GM18909 (cell line): ENCODE measurements around the gene NREP.

Experiments
- ATAC-seq: cut with Tn5 transposase; IDR thresholded peaks from one replicate; pipeline ENCODE4 v1.9.1; 2021; ENCODE audit warnings: mild to moderate bottlenecking; ENCODE audit not compliant: unreplicated experiment, poor library complexity

Gene NREP

DNA sequence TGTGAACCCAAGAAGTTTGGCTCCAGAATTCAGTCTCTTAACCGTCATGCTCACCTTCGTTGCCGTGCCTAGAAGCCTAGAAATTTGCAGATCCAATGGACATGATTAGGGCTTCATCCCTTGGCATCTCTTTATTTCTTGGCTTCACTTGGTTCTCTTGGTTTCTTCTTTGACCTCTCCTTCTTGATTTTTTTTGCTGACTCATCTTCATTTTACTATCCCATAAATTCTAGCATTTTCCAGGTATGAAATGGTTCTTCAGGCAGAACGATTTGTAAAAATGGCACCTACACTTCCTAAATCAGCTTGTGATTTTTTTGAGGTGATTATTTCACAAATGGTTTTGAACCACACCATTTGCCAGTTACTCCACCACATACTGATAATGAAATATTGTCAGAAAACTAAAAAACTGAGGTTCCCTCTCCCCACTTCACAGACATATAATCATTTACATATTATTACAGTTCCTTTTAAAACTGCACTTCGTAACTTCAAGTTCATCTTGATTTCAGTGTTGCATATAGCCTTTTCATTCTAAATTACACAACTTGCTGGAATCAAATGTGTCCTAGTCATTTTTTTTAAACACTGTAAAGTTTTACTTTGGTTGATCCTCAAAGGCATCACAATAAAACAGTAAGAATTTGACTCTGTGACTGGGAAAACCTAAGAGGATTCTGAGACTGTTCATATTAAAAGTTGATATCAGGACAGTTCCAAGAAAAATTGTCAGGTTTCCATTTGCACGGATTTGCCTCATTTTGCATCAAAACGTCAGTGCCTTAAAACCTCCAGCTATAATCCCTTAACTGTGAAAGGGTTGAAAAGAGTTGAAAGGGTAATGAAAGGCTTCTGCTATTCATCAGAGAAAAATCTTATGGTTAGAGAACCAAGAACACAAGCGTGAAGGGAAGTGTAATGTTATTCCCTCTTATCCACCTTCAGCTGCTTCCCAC, 8.9 kb upstream of the NREP start:
- no peak for ATAC-seq

DNA sequence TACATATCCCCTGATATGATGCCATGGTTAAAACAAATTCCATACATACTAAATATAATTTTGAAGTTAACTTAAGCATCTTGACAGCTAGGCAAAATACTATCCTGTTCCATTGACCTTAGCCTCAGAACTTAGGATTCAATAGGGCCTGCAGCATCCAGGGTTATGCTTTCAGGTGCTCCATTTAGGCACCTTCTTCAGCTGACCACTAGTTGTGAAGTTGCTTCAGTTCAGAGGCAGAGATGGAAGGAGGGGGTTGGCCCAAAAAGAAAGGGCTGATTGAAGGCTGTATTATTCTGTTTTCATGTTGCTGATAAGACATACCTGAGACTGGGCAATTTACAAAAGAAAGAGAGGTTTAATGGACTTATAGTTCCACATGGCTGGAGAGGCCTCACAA, 7.0 kb upstream of the NREP start:
- ATAC-seq, result no peak

DNA sequence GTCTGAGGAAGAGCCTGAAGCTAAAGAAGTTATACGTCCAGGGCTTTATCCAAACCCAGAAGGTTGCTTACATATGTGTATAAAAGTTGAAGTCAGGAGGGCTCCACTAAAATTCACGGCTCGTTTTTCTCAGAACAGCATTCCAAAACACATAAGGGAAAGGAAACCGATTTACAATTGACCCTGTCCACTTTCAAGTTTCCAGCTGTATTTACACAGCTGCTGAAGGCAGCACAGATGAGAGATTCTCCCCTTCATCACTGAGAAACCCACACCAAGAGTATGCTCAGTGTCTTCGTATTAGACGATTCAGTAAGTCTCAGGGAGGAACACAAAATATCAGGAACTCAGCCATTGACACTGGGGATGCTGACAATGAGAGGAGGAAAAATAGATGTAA, 5.9 kb upstream of the NREP start:
- no peak for ATAC-seq

DNA sequence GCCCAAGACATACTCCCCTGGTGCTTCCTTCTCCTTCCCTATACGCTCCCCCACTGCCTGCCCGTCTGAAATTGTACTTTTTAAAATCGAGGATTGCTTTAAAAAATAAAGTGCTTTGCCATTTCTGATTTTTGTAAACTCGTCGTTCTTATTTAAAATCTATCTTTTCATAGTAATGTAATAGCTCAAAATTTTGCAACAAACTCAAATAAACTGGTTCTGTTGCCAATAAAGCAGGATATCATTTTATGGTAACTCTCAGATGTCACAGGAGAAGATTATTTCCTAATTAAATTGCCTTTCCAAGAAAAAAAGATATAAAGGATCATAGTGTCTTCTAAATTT, 1.3 kb upstream of the NREP start:
- no peak for ATAC-seq

DNA sequence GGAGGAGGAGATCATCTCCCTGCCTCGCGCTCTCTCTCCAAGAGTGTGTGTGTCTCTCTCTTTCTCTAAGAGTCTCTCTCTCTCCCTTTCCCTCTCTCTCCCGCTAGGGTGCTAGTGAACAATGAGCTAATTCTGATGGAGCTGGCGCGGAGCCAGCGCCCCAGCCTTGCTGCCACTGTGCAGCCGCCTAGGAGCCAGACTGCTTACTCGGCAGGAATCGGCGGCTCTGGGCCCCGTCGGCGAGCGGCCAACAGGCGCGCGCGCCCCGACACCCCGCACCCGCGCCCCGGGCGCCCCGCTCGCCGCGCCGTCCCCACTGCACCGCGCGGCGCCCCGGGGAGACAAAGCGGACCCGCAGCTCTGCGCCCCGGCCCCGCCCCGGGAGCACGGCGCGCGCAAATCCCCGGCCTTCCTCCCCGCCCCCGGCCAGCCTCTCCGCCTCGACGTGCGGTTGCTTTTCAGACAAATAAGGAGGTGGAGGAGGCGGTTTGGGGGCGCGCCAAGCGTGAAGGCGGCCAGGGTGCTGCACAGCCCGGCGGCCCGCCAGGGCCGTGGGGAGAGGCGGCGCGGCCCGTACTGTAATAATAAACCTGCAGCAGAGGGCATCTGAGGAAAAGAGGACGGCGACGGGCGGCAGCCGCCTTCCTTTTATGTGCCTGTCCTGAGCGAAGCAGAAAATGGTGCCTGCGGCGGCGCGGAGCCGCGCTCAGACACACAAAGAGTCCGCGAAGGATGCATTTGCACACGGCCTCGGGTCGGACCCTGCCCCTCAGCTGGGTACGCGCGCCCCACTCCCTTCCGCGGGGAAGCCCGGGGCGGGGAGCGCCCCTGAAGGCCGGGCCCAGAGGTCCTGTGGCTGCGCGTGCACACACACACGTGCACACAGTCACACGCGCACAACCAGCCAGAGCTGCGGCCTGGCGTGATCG, 625 bp upstream of the NREP start:
- ATAC-seq, result peak; percentile 83

DNA sequence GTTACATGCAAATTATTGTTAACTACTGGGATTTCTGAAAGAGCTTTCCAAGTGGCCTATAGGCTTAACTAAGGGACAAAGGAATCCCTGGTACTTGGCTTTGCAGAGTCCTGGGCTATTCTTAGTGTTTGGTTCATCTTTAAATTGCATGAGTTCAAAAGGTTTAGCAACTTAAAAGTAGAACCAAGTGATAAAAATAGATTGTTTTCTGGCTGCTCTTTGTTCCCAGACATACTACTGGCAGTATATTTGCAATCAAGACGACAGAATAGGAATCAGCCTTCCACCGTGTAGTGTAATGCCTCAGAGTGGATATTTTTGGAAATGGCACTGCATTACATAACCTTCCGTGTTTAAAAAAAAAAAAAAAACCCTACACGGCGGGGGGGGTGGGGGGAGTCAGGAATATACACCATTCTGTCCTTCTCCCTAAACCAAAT, 1.0 kb downstream of the NREP start:
- ATAC-seq, result no peak

DNA sequence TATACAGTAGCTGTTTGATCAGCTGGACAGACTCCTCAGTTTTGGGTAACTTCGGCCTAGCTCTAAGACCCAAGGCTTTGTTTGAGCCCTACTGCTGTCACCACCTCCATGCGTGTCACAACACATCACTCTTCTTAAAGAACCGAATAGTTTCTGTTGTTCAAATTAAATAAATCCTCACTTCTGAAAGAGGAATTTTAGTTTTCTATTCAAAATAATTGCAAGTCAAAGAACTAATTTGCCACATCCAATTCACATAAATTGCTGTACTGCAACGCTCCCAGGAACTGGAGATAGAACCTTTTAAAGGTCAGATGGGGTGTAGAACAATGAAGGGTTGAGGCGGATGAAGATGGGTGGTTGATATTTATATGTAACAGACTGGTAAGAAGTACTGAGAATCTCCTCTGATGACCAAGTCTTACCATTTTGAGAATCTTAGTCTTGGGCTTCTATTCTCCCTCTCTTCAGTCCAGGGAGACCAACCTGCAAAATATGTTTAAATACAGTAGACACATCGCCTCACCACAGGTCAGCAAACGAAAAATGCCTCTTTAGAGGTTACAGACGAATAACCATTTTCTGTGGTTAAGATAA, 1.6 kb downstream of the NREP start:
- no peak for ATAC-seq

DNA sequence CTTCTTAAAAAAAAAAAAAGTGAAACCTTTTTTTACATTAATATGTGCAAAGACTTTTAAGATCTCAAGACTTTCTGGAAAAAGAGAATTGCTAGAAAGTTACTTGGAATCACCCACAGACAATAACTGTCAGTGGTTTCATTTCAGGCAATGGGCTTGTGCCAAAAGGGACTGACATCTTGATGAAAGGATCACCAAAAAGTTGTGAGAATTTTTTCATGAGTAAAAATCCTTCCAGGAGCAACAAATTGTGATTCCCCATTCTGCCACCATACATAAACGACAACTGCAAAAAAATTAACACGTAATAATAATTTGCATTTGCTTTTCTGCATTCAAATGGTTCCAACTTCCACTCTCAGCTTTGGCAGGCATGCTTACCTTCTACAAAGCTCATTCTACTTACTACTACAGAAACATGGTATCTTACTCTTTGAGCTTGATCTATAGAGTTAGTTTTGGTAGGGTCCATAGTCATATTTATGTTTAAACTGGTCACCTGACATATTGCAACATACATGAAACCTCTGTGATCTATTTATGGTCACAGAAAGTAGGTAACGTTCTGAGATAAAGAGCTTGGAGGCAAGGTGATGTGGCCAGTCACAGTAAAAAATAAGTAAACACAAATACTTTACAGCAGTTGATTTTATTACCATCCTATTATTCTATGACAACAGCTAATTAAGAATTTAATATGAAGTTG, 3.0 kb downstream of the NREP start:
- ATAC-seq, result no peak

DNA sequence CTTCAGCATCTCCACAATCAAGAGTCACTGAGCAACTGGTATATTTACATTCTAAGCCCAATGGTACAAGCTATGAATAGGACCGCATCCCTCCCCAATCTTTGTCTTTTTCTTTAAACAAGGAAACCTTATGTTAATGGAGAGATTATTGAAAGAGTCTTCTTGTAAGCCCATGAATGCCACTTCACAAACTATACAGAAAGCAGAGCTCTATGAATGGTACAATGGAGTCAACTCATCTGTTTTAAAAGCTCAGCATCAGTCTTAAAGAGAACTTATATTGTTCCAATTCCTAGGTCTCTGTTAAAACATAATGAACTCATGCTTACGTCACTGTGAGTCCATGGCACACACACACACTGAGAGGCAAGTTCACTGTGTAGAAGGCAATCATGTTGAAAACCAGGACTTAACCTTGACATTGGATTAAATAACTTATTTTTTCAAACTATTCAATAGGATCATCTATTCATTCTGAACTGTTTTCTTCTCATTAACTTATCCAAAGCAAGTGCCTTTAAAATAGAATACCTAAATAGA, 4.5 kb downstream of the NREP start:
- ATAC-seq, result no peak

DNA sequence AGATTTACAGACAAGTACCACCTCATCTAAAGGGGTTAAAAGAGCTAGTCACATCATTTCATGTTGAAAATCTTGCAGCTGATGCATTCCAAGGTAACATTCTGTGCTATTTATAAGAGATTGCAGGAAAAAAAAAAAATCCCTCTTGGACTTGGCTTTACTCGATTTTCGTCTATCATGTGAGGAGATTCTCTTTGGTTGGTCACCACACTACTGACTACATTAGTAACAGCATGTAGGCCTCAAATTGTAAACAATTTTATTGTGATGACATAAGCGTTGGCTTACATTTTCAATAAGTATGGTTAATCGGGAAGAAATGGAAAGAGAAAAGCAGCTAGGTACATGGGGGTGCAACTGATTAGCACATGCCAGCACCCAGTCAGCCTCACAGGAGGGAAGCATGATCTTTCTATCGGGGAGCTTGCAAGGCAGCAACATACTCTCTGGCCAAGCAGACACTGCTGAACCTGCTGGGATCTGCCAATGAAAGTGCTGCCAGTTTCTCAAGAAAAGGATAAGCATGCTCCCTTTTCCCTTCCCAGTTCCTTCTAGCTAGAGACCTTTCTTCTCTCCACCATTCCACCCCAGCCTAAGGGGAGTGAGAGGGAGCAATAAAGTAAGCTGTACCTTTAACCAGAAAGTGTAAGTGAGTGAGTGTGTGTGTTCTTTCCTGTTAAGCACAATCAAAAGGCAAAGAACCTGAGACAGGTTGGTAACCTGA, 7.5 kb downstream of the NREP start:
- ATAC-seq, result no peak

DNA sequence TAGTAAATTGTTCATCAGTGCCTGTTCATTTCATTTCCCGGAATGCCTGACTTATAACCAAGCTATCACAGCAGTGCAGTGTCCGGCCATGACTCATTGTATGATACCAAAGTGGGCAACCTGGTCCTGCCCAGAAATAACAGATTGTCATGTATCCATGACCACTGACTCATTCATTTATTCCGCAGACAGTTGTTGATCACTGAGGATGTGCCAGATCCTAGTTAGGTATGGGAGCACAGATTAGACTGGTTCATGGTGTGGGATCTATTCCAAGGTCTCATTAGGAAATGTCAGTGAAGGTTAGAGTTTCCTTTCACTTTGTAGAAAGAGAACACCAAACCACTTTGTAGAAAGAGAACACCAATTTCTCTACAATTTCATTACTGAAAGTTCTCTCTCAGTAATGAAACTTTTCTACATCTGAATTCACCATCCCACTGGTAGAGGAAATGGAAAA, 8.7 kb downstream of the NREP start:
- no peak for ATAC-seq

DNA sequence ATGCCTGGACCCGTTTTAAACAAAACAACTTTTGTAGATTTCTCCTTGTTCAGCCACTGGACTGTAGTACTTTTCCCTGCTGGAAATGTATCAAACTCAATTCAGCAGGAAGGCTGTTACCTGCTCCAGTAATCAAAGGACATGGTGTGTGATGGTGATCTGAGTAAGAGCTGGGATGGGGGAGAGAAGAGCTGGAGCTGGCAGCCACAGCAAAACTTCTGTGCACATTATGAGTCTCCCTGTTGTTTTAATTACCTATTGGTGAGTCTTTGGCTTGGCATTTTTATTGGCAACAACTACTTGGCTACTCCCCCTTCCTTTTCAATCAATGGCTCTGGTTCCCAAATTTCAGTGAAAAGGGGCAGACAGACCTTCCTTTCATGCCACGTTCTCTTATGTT, 9.7 kb downstream of the NREP start:
- ATAC-seq, result no peak

DNA sequence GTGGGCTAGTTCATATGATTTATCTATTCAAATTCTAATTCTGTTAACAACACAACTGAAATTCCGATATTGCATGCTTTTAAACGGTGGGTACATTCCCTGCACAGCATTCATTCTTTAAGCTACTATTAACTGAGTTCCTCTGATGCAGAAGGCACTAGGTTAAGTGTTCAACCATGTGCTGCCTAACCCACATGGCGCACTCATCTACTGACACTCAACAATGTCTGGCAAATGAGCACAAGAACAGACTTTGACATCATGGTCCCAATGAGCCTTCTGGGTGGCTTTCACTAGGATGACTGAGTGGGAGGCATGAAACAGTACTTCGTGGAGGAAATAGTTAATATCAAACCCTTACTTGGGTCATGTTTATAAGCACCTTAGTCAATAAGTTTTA, 10.2 kb downstream of the NREP start:
- no peak for ATAC-seq

DNA sequence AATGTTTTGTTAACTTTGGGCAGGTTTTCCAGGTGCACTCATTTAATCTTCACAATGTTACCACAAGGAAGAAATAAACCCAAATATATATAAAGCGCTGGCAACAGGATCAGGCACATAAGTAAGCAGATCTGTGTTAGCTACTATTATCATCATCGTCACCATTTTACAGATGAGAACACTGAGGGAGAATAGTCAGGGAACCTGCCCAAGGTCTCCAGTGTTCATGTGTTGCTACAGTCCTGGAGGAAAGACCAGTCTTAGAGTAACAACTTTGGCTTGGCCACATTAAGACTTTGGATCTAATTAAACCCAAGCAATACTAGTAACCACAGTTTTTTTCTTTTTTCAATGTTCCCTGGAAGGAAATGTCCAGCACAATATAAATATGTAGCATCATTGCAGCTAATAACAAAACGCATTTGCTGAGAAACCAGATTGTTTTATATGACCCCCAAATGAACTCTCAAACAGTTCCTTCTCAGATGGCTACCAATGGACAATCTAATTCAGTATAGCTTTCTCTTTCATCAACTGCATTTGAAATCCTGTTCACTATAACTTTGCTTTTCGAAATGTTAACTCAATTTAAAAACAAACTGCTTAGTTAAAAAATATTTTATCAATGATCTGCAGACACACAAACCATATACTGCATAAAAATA, 11.8 kb downstream of the NREP start:
- no peak for ATAC-seq

DNA sequence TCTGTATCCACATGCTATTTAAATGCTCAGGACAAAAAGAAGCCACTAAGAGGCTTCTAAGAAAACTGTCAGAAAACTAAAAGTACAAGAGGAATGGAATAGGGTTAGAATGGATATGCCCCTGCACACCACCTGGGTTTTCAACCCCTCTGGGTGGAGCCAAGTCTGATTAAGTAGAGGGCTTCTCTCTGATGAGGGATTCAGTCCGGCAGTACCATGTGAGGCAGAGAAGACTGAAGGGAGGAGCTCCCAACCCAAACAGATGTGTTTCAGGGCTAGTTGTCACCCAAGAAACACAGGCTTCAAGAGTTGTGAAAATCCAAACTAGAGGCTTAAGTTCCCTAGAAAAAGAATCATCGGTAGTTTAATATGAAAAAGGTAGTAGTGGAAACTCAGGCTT, 12.5 kb downstream of the NREP start:
- no peak for ATAC-seq

DNA sequence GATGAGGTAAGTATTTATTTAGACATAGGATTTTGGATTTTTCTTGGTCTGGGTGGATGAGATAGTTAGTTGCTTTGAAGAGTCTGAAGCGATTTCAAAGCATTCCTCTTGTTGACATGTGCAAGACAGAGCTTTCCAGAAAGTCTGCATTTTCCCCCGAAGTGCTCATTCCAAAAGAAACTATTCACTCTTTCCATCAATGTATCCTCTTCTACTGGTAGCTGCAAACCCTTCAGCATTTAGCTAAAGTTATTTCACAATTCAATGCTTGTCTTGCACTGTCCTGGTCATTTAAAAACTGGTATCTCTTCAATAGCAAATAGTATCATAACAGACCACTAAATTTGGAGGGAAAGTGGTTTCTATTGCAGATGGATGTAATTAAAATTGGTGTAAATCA, 13.0 kb downstream of the NREP start:
- ATAC-seq, result no peak

DNA sequence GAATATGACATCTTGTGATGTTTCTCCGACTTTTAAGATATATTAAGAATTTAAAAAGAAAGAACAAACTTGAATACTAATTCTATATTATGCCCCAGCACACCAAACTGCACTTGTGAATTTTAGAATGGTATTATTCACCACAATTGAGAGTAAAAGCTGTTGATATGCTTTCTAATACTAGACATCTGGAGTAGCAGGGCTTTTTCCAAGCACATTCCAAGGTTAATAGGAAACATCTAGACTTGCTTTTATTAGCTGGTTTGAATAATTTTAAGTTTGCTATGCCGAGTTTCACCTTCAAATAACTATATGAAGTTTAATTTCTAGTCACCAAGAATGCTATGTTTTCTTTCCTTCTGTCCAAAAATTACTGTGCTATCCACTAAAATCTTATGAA, 13.5 kb downstream of the NREP start:
- ATAC-seq, result no peak

DNA sequence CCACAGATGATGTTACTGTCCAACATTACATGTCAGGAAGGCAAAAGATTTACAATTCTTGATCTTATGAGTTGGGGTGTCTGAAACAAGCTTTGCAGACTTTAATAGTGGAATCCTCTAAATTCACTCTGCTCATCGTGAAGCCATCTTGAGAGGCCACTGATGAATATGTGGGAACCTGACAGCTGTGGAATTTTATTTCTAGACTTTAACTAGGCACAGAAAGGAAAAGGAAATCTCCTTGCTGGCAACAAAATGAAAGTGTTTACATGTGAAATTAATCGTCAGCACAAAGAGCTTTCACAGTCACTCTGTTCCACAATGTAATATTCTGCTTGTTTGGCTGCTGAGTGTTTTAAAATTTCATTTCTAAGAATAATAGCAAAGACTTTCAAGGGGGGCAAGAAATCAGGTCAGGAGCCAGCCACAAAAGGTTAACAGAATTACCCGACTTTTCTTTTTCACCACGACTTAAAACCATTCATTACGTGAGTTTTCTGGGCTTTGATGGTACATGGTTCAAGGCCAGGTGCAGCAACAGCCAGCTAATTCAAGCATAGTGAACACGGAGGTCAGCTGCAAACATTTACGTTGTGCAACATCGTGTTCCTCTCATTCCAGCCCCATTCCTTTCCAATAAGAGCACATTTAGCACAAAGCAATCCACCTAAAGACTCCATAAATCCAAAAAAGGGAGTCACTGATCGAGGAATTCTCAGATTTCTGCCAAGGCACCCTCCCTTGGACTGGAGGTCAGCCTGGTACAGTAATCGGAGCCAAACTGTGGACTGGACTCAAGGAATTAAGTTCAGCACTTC, 14.6 kb downstream of the NREP start:
- ATAC-seq, result no peak
